HG03460 (cell line): ENCODE data around the gene SH3GL2.

Experiments
- ATAC-seq: cut with Tn5 transposase; IDR thresholded peaks from one replicate; pipeline ENCODE4 v1.9.1; 2021; ENCODE audit not compliant: unreplicated experiment

SH3GL2 gene

GRCh38 chr9:17802249-17802857 lies 223.5 kb downstream of the SH3GL2 start:
- ATAC-seq = no peak

GRCh38 chr9:17807613-17808282 lies 228.9 kb downstream of the SH3GL2 start:
- ATAC-seq = no peak

GRCh38 chr9:17810317-17810716 lies 231.5 kb downstream of the SH3GL2 start:
- ATAC-seq = no peak

- no peak for ATAC-seq
Measured at GRCh38 chr9:17810728-17811571, 232.1 kb downstream of the SH3GL2 start.

- no peak for ATAC-seq
Measured at GRCh38 chr9:17813798-17814197, 234.9 kb downstream of the SH3GL2 start.

- no peak for ATAC-seq
Measured at GRCh38 chr9:17816431-17817027, 237.7 kb downstream of the SH3GL2 start.

- no peak for ATAC-seq
Measured at GRCh38 chr9:17824191-17824590, 245.3 kb downstream of the SH3GL2 start.

- no peak for ATAC-seq
Measured at GRCh38 chr9:17824616-17825264, 245.9 kb downstream of the SH3GL2 start.

GRCh38 chr9:17825265-17825659 lies 246.4 kb downstream of the SH3GL2 start:
- ATAC-seq = no peak

- ATAC-seq = no peak
Measured at GRCh38 chr9:17829064-17829463, 250.2 kb downstream of the SH3GL2 start.

- ATAC-seq = no peak
Measured at GRCh38 chr9:17829812-17830385, 251.0 kb downstream of the SH3GL2 start.

GRCh38 chr9:17832812-17833211 lies 253.9 kb downstream of the SH3GL2 start:
- ATAC-seq = no peak

GRCh38 chr9:17833846-17834245 lies 255.0 kb downstream of the SH3GL2 start:
- no peak for ATAC-seq

- no peak for ATAC-seq
Measured at GRCh38 chr9:17837965-17838364, 259.1 kb downstream of the SH3GL2 start.

- ATAC-seq = no peak
Measured at GRCh38 chr9:17839776-17840175, 260.9 kb downstream of the SH3GL2 start.

- ATAC-seq = no peak
Measured at GRCh38 chr9:17843236-17843635, 264.4 kb downstream of the SH3GL2 start.
